Measurements from ENCODE around the gene TMEM25. TPM values are rescaled to one million over a fixed set of nuclear protein-coding genes. Genes with fewer than 3 reads are reported as not detected.
A peak's percentile ranks its signal among the peaks of the same experiment; 100 is the strongest.

TMEM25 gene
- total RNA-seq, 1 donor: 10.1 TPM

- peak; percentile 81 for DNase-seq (ENCODE audit: insufficient read length, low spot score, missing footprints)
- no peaks in the 10 kb centered on the region for H3K27me3 ChIP-seq (ENCODE audit: insufficient read depth, low read length)
- no peak for TF ChIP-seq CTCF (IDR thresholded peaks at IDR 0.05; ENCODE audit: extremely low read depth, low read depth, low read length)
Measured at GRCh38 chr11:118527109-118527508, 3.9 kb upstream of the TMEM25 start, which contains the start of gene TTC36. Gene TTC36 (plus strand): TSS chr11:118527474. CDS start chr11:118527495, 21 bp downstream.

GRCh38 chr11:118528511-118528910 lies 2.5 kb upstream of the TMEM25 start:
- Histone ChIP-seq H3K79me2 (ENCODE audit: insufficient read depth, low read length) (no peaks in the 10 kb centered on the region), H4K20me1 (ENCODE audit: insufficient read depth, low read length) (no peaks in the 10 kb centered on the region), H3K4me3 (ENCODE audit: insufficient read depth, low read length) (no peak overlapping the region), H2AFZ (ENCODE audit: low read length) (no peak overlapping the region), H3K4me1 (ENCODE audit: insufficient read depth, low read length) (peaks cover 11% of the 10 kb centered on the region), H3K27ac (ENCODE audit: low read depth, low read length) (no peak overlapping the region), H3K27me3 (ENCODE audit: insufficient read depth, low read length) (no peaks in the 10 kb centered on the region), H3K9me3 (ENCODE audit: low read depth, low read length) (no peaks in the 10 kb centered on the region), H3K36me3 (ENCODE audit: insufficient read depth, low read length) (peaks cover 18% of the 10 kb centered on the region), H3K4me2 (ENCODE audit: insufficient read depth, low read length) (no peak overlapping the region)
- no peak for DNase-seq (ENCODE audit: insufficient read length, low spot score, missing footprints)
- TF ChIP-seq CTCF (IDR thresholded peaks at IDR 0.05; ENCODE audit: extremely low read depth, low read depth, low read length): no peak

More at GRCh38 chr11:118527109-118527508, 3.9 kb upstream of the TMEM25 start, which contains the start of gene TTC36:
- Histone ChIP-seq H3K79me2 (ENCODE audit: insufficient read depth, low read length) (no peaks in the 10 kb centered on the region), H3K27ac (ENCODE audit: low read depth, low read length) (no peak within 1 kb of the TSS), H3K9me3 (ENCODE audit: low read depth, low read length) (no peaks in the 10 kb centered on the region), H3K36me3 (ENCODE audit: insufficient read depth, low read length) (peaks cover 32% of the 10 kb centered on the region), H3K4me3 (ENCODE audit: insufficient read depth, low read length) (no peak within 1 kb of the TSS), H3K4me2 (ENCODE audit: insufficient read depth, low read length) (no peak within 1 kb of the TSS), H4K20me1 (ENCODE audit: insufficient read depth, low read length) (peaks cover 4% of the 10 kb centered on the region), H3K4me1 (ENCODE audit: insufficient read depth, low read length) (peaks cover 11% of the 10 kb centered on the region), H2AFZ (ENCODE audit: low read length) (no peak within 1 kb of the TSS)

- Histone ChIP-seq H3K4me3 (ENCODE audit: insufficient read depth, low read length) (peak overlapping the region; percentile 83), H3K79me2 (ENCODE audit: insufficient read depth, low read length) (no peaks in the 10 kb centered on the region), H2AFZ (ENCODE audit: low read length) (no peak overlapping the region), H3K27ac (ENCODE audit: low read depth, low read length) (no peak overlapping the region), H3K9me3 (ENCODE audit: low read depth, low read length) (no peaks in the 10 kb centered on the region), H3K4me1 (ENCODE audit: insufficient read depth, low read length) (peaks cover 11% of the 10 kb centered on the region), H4K20me1 (ENCODE audit: insufficient read depth, low read length) (no peaks in the 10 kb centered on the region), H3K27me3 (ENCODE audit: insufficient read depth, low read length) (no peaks in the 10 kb centered on the region), H3K36me3 (ENCODE audit: insufficient read depth, low read length) (peaks cover 9% of the 10 kb centered on the region), H3K4me2 (ENCODE audit: insufficient read depth, low read length) (peak overlapping the region; percentile 78)
- peak; percentile 86 for DNase-seq (ENCODE audit: insufficient read length, low spot score, missing footprints)
- no peak for TF ChIP-seq CTCF (IDR thresholded peaks at IDR 0.05; ENCODE audit: extremely low read depth, low read depth, low read length)
Measured at GRCh38 chr11:118529584-118530175, 1.3 kb upstream of the TMEM25 start.

- Histone ChIP-seq H3K27me3 (ENCODE audit: insufficient read depth, low read length) (no peaks in the 10 kb centered on the region), H3K4me3 (ENCODE audit: insufficient read depth, low read length) (peak overlapping the region; percentile 83), H2AFZ (ENCODE audit: low read length) (peak overlapping the region; percentile 65), H3K4me1 (ENCODE audit: insufficient read depth, low read length) (peaks cover 11% of the 10 kb centered on the region), H4K20me1 (ENCODE audit: insufficient read depth, low read length) (no peaks in the 10 kb centered on the region), H3K4me2 (ENCODE audit: insufficient read depth, low read length) (peak overlapping the region; percentile 78), H3K27ac (ENCODE audit: low read depth, low read length) (no peak overlapping the region), H3K9me3 (ENCODE audit: low read depth, low read length) (no peaks in the 10 kb centered on the region), H3K36me3 (ENCODE audit: insufficient read depth, low read length) (peaks cover 3% of the 10 kb centered on the region), H3K79me2 (ENCODE audit: insufficient read depth, low read length) (no peaks in the 10 kb centered on the region)
- DNase-seq (ENCODE audit: insufficient read length, low spot score, missing footprints): peak; percentile 83
- TF ChIP-seq CTCF (IDR thresholded peaks at IDR 0.05; ENCODE audit: extremely low read depth, low read depth, low read length): no peak
Measured at GRCh38 chr11:118530180-118530682, 761 bp upstream of the TMEM25 start.

All from osteoblast (primary cell).